HFFc6 (cell line): ENCODE measurements around the gene UNC119. TPM values are rescaled to one million over a fixed set of nuclear protein-coding genes. Genes with fewer than 3 reads are reported as not detected.

Source experiments
- DNase-seq: peaks from one replicate; pipeline ENCODE4 v3.0.0-alpha.2; 2018
- H3K27ac Mint-ChIP-seq: 2 replicates; pipeline ENCODE4 v1.8.0; 2020; ENCODE audit warnings: mild to moderate bottlenecking, mixed read lengths
- H3K27me3 Mint-ChIP-seq: 2 replicates; pipeline ENCODE4 v1.8.0; 2021; ENCODE audit warnings: mild to moderate bottlenecking, moderate library complexity, mixed read lengths; ENCODE audit not compliant: insufficient read depth
- H3K36me3 Mint-ChIP-seq: 2 replicates; pipeline ENCODE4 v1.8.0; 2021; ENCODE audit warnings: low read depth, mixed read lengths
- H3K4me1 Mint-ChIP-seq: 2 replicates; pipeline ENCODE4 v1.8.0; 2020; ENCODE audit warnings: low read depth, mixed read lengths
- H3K4me3 Mint-ChIP-seq: 2 replicates; pipeline ENCODE4 v1.8.0; 2020; ENCODE audit warnings: mild to moderate bottlenecking, moderate library complexity, mixed read lengths
- H3K9me3 Mint-ChIP-seq: 2 replicates; pipeline ENCODE4 v1.8.0; 2020; ENCODE audit warnings: mild to moderate bottlenecking, mixed read lengths
- CTCF ChIP-seq: fragments of 200-600 bp; sonication (generic); IDR thresholded peaks from 2 replicates; pipeline ENCODE4 v1.5.0; 2021; ENCODE audit warnings: antibody characterized with exemption, mild to moderate bottlenecking
- total RNA-seq, 6 experiments: library from RNA; stranded (reverse); fragmentation: NEBNext Ultra II Directional; extraction: Animal tissue kit (Norgen Biotek cat#: 25700); gene quantifications; 2 replicates in 1 of 6; 3 replicates in 5 of 6; pipeline ENCODE4 v1.2.3, GENCODE V29; 2021

Gene UNC119
- total RNA-seq, 6 experiments from 2014 or later: 28.3 to 36.9 (median 30.1) TPM

- Mint-ChIP-seq H3K4me3 (no peak overlapping the region), H3K27me3 (peaks cover 1% of the 10 kb centered on the region; the same call in 1 of the 2 replicates), H3K4me1 (peaks cover 27% of the 10 kb centered on the region), H3K9me3 (no peaks in the 10 kb centered on the region), H3K36me3 (no peaks in the 10 kb centered on the region; the same call in 1 of the 2 replicates), H3K27ac (peak overlapping the region; percentile 27; the same call in 1 of the 2 replicates)
- no peak for TF ChIP-seq CTCF
- DNase-seq: no peak
These were observed 6.5 kb downstream of the UNC119 start for GRCh38 chr17:28545787-28546415.

DNA sequence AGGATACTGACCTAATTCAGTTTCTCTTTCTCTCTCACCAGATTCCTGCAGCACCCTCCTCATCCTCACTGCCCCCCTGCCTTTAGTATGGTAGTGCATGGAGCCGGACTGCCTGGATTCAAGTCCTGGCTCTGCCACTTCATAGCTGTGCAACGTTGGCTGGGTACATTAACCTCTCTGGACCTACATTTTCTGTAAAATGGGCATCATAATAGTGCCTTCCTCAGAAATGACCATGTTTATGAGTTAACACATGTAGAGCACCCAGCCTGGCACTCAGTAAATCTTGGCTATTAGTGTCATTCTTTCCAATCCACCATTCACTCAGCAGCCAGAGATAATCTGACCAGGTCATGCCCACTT lies 7.3 kb downstream of the UNC119 start:
- no peak for DNase-seq

GRCh38 chr17:28544402-28545140 lies 7.9 kb downstream of the UNC119 start:
- no peak for DNase-seq
- Mint-ChIP-seq H3K4me1 (peaks cover 19% of the 10 kb centered on the region), H3K27ac (no peak overlapping the region), H3K4me3 (no peak overlapping the region), H3K27me3 (peaks cover 1% of the 10 kb centered on the region; the same call in 1 of the 2 replicates), H3K9me3 (no peaks in the 10 kb centered on the region), H3K36me3 (no peaks in the 10 kb centered on the region; the same call in 1 of the 2 replicates)
- TF ChIP-seq CTCF: no peak

More for the DNA sequence above, 7.3 kb downstream of the UNC119 start:
- H3K27ac Mint-ChIP-seq: no peak overlapping the region
- no peaks in the 10 kb centered on the region for H3K9me3 Mint-ChIP-seq
- H3K4me1 Mint-ChIP-seq: peaks cover 22% of the 10 kb centered on the region
- no peaks in the 10 kb centered on the region; the same call in 1 of the 2 replicates for H3K36me3 Mint-ChIP-seq
- H3K27me3 Mint-ChIP-seq: peaks cover 1% of the 10 kb centered on the region; the same call in 1 of the 2 replicates
- no peak for TF ChIP-seq CTCF
- H3K4me3 Mint-ChIP-seq: no peak overlapping the region

GRCh38 chr17:28541439-28541838 lies 11.0 kb downstream of the UNC119 start:
- no peak for TF ChIP-seq CTCF
- H3K36me3 Mint-ChIP-seq: no peaks in the 10 kb centered on the region; the same call in 1 of the 2 replicates
- no peak overlapping the region for H3K27ac Mint-ChIP-seq
- peaks cover 11% of the 10 kb centered on the region; the same call in 1 of the 2 replicates for H3K4me1 Mint-ChIP-seq
- peaks cover 7% of the 10 kb centered on the region for H3K27me3 Mint-ChIP-seq
- no peak overlapping the region for H3K4me3 Mint-ChIP-seq
- no peaks in the 10 kb centered on the region for H3K9me3 Mint-ChIP-seq
- DNase-seq: no peak

GRCh38 chr17:28540231-28540630 lies 12.2 kb downstream of the UNC119 start:
- Mint-ChIP-seq H3K27me3 (peaks cover 7% of the 10 kb centered on the region), H3K9me3 (no peaks in the 10 kb centered on the region), H3K4me3 (no peak overlapping the region), H3K4me1 (no peaks in the 10 kb centered on the region), H3K36me3 (no peaks in the 10 kb centered on the region), H3K27ac (no peak overlapping the region)
- no peak for TF ChIP-seq CTCF
- no peak for DNase-seq
